Panc1 (cell line): ENCODE measurements around the gene KCNMA1. TPM values are rescaled to one million over a fixed set of nuclear protein-coding genes. Genes with fewer than 3 reads are reported as not detected.

Experiments
- ATAC-seq: fragments of 200-7000 bp; cut with Tn5 transposase; 2 replicates; pipeline ENCODE4 v1.9.1; 2020; ENCODE audit warnings: mild to moderate bottlenecking, moderate library complexity
- BruUV-seq: library from RNA; stranded (reverse); fragments of 400-500 nt; replicated peaks from 2 replicates; lab custom pipeline; 2021; lab: Mats Ljungman, UMichigan
- CTCF ChIA-PET: fragments of 300-600 bp; sonication (Branson Sonifier 250); formaldehyde crosslinking; loops from one replicate; lab custom pipeline; 2022; ENCODE audit warnings: antibody characterized with exemption; lab: Charles Lee
- POLR2A ChIA-PET: fragments of 300-600 bp; sonication (Branson Sonifier 250); formaldehyde crosslinking; loops from one replicate; lab custom pipeline; 2022; ENCODE audit warnings: antibody characterized with exemption; lab: Charles Lee
- DNase-seq: peaks from one replicate; pipeline ENCODE4 v3.0.0-alpha.2; 2010; ENCODE audit warnings: low read depth, low spot score
- H3K27ac ChIP-seq: 2 replicates; pipeline ENCODE4 v1.5.1; 2011; ENCODE audit warnings: mild to moderate bottlenecking, low read length, inconsistent platforms
- H3K27me3 ChIP-seq: fragments of 200-500 bp; sonication (Bioruptor generic); 2 replicates; pipeline ENCODE4 v1.6.0; 2014; ENCODE audit warnings: low read length, inconsistent platforms; ENCODE audit not compliant: control insufficient read depth, insufficient read depth
- H3K36me3 ChIP-seq: fragments of 200-500 bp; sonication (Bioruptor generic); 2 replicates; pipeline ENCODE4 v1.5.1; 2014; ENCODE audit warnings: inconsistent platforms, mild to moderate bottlenecking, low read length, moderate library complexity; ENCODE audit not compliant: control insufficient read depth, insufficient read depth
- H3K4me1 ChIP-seq: 2 replicates; pipeline ENCODE4 v1.5.1; 2011; ENCODE audit warnings: inconsistent platforms, mild to moderate bottlenecking, low read length, moderate library complexity; ENCODE audit not compliant: control insufficient read depth, insufficient read depth
- H3K4me3 ChIP-seq, 2 experiments: 2 replicates each; pipeline ENCODE4 v1.5.1; 2011 to 2012; ENCODE audit warnings: low read depth in 2 of 2, low read length in 2 of 2, mild to moderate bottlenecking in 2 of 2, inconsistent platforms in 1 of 2, moderate library complexity in 1 of 2
- H3K9me3 ChIP-seq: fragments of 200-500 bp; sonication (Bioruptor generic); 2 replicates; pipeline ENCODE4 v1.5.1; 2014; ENCODE audit warnings: low read depth, mild to moderate bottlenecking, inconsistent platforms, low read length, moderate library complexity; ENCODE audit not compliant: control insufficient read depth, insufficient read depth
- POLR2AphosphoS5 ChIP-seq: IDR thresholded peaks from 2 replicates; pipeline ENCODE4 v1.6.1; 2012; ENCODE audit warnings: mild to moderate bottlenecking, low read depth, low read length, moderate library complexity
- SIN3A ChIP-seq: IDR thresholded peaks from 2 replicates; pipeline ENCODE4 v1.6.1; 2012; ENCODE audit warnings: low read depth, mild to moderate bottlenecking, low read length, moderate library complexity, borderline replicate concordance; ENCODE audit not compliant: insufficient read depth
- TCF7L2 ChIP-seq: IDR thresholded peaks from 2 replicates; pipeline ENCODE4 v1.6.1; 2011; ENCODE audit warnings: mild to moderate bottlenecking, low read depth, low read length, inconsistent platforms
- in situ Hi-C: cut with HindIII; loops from 2 replicates; pipeline ENCODE4 v1.10.0; 2016; ENCODE audit warnings: low sequenced_read_pairs, low pct_unique_long_range_greater_than_20kb
- intact Hi-C: fragments of 100-400 bp; cut with micrococcal nuclease; formaldehyde crosslinking; loops from one replicate; pipeline ENCODE4 v1.10.0; 2022; ENCODE audit not compliant: unreplicated experiment
- total RNA-seq: library from RNA; stranded (reverse); gene quantifications from one replicate; pipeline ENCODE4 v1.2.1, GENCODE V29; 2021; ENCODE audit not compliant: unreplicated experiment
- TF ChIP-seq, protein P1 (sequence below), 2 experiments: IDR thresholded peaks; 2 replicates each; pipeline ENCODE4 v1.6.1; 2011 to 2012; ENCODE audit warnings: low read depth in 2 of 2, control low read depth in 1 of 2, low read length in 1 of 2, mild to moderate bottlenecking in 1 of 2, moderate library complexity in 1 of 2; ENCODE audit not compliant: insufficient read depth in 1 of 2
- TF ChIP-seq, protein P2 (sequence below): fragments of 450-650 bp; IDR thresholded peaks from 2 replicates; pipeline ENCODE4 v1.5.1; 2017; ENCODE audit warnings: mild to moderate bottlenecking

Gene KCNMA1
- total RNA-seq, 1 experiment from 2014 or later = 91.9 TPM

DNA sequence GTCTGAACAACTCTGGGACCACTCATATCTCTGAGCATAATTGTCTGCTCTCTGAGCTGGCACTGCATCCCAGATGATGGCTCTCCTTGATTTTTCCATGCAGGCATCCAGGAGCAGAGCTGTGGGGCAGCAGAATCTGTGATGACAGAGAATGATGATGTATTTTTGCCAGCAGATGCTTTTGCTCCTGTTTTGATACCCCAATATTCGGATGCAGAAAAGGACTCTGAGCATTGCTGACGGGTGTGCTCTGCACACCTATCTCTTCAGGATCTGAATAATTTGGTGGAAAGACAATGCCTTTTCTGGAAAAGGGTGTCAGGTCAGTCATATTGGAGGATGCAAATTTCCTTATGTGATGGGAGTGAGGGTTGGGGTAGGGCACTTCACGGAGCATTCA is 735.9 kb downstream of the KCNMA1 start:
- Histone ChIP-seq H3K36me3 (no peaks in the 10 kb centered on the region), H3K4me1 (no peaks in the 10 kb centered on the region), H3K27me3 (no peaks in the 10 kb centered on the region), H3K27ac (no peak overlapping the region), H3K9me3 (no peaks in the 10 kb centered on the region), H3K4me3 (no peak overlapping the region)
- in situ Hi-C loops = no loop called here
- ChIA-PET CTCF (no interaction called here), POLR2A (no interaction called here)
- intact Hi-C loops = no loop called here
- no TSS peak for BruUV-seq
- ATAC-seq (no peak), DNase-seq (no peak)
- TF ChIP-seq, protein P1, sequence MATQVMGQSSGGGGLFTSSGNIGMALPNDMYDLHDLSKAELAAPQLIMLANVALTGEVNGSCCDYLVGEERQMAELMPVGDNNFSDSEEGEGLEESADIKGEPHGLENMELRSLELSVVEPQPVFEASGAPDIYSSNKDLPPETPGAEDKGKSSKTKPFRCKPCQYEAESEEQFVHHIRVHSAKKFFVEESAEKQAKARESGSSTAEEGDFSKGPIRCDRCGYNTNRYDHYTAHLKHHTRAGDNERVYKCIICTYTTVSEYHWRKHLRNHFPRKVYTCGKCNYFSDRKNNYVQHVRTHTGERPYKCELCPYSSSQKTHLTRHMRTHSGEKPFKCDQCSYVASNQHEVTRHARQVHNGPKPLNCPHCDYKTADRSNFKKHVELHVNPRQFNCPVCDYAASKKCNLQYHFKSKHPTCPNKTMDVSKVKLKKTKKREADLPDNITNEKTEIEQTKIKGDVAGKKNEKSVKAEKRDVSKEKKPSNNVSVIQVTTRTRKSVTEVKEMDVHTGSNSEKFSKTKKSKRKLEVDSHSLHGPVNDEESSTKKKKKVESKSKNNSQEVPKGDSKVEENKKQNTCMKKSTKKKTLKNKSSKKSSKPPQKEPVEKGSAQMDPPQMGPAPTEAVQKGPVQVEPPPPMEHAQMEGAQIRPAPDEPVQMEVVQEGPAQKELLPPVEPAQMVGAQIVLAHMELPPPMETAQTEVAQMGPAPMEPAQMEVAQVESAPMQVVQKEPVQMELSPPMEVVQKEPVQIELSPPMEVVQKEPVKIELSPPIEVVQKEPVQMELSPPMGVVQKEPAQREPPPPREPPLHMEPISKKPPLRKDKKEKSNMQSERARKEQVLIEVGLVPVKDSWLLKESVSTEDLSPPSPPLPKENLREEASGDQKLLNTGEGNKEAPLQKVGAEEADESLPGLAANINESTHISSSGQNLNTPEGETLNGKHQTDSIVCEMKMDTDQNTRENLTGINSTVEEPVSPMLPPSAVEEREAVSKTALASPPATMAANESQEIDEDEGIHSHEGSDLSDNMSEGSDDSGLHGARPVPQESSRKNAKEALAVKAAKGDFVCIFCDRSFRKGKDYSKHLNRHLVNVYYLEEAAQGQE (IDR thresholded peaks at IDR 0.05; ENCODE audit: insufficient read depth in 1 of 2, low read depth in 2 of 2, low read length in 1 of 2) = no peak
- TF ChIP-seq, protein P2, sequence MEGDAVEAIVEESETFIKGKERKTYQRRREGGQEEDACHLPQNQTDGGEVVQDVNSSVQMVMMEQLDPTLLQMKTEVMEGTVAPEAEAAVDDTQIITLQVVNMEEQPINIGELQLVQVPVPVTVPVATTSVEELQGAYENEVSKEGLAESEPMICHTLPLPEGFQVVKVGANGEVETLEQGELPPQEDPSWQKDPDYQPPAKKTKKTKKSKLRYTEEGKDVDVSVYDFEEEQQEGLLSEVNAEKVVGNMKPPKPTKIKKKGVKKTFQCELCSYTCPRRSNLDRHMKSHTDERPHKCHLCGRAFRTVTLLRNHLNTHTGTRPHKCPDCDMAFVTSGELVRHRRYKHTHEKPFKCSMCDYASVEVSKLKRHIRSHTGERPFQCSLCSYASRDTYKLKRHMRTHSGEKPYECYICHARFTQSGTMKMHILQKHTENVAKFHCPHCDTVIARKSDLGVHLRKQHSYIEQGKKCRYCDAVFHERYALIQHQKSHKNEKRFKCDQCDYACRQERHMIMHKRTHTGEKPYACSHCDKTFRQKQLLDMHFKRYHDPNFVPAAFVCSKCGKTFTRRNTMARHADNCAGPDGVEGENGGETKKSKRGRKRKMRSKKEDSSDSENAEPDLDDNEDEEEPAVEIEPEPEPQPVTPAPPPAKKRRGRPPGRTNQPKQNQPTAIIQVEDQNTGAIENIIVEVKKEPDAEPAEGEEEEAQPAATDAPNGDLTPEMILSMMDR = no peak
- TF ChIP-seq SIN3A (no peak), POLR2AphosphoS5 (no peak), TCF7L2 (no peak)

DNA sequence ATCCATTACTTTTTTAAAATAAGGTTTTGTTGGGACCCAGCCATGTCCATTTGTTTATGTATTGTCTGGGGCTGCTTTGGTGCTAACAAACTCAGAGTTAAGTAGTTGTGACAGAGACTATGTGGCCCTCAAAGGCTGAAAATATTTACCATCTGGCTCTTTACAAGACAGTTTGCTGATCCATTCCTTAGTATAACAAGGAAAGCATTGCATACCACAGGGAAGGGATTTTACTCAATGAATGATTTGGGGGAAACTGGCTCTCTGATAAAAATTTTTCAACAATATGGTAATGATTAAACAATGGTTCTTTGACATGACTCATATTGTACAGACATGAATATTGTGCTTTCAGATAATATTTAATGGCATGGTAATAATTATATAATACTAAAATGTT is 738.1 kb downstream of the KCNMA1 start:
- TF ChIP-seq, protein P2 = no peak
- TF ChIP-seq POLR2AphosphoS5 (no peak), SIN3A (no peak), TCF7L2 (no peak)
- TF ChIP-seq, protein P1 (IDR thresholded peaks at IDR 0.05; ENCODE audit: insufficient read depth in 1 of 2, low read depth in 2 of 2, low read length in 1 of 2) = no peak
- no TSS peak for BruUV-seq
- in situ Hi-C loops (no loop called here), intact Hi-C loops (no loop called here)
- H3K36me3 ChIP-seq = no peaks in the 10 kb centered on the region
- no peak overlapping the region for H3K4me3 ChIP-seq
- H3K9me3 ChIP-seq = no peaks in the 10 kb centered on the region
- H3K27me3 ChIP-seq = no peaks in the 10 kb centered on the region
- ATAC-seq (no peak), DNase-seq (no peak)
- ChIA-PET CTCF (no interaction called here), POLR2A (no interaction called here)
- no peak overlapping the region for H3K27ac ChIP-seq
- no peaks in the 10 kb centered on the region for H3K4me1 ChIP-seq
